GM12878 (cell line): ENCODE measurements around the gene LYPD5. TPM values are rescaled to one million over a fixed set of nuclear protein-coding genes. Genes with fewer than 3 reads are reported as not detected.

Experiments
- ATAC-seq: fragments of 200-7000 bp; cut with Tn5 transposase; 3 replicates; pipeline ENCODE4 v1.9.1; 2020; ENCODE audit warnings: mild to moderate bottlenecking, moderate library complexity
- BruUV-seq: library from RNA; stranded (reverse); fragments of 400-500 nt; replicated peaks from 2 replicates; lab custom pipeline; 2021; lab: Mats Ljungman, UMichigan
- CTCF ChIA-PET: fragments of 300-600 bp; sonication (Branson Sonifier 250); formaldehyde crosslinking; extraction: SDS; loops from one replicate; lab custom pipeline; 2021; ENCODE audit warnings: inconsistent platforms; lab: Yijun Ruan, JAX
- POLR2A ChIA-PET: fragments of 350-600 bp; formaldehyde crosslinking; extraction: SDS; loops from one replicate; lab custom pipeline; 2021; ENCODE audit warnings: inconsistent platforms; lab: Charles Lee
- RAD21 ChIA-PET: fragments of 300-600 bp; sonication (Branson Sonifier 250); formaldehyde crosslinking; loops from one replicate; lab custom pipeline; 2023; ENCODE audit warnings: antibody characterized with exemption; ENCODE audit not compliant: unreplicated experiment; lab: Charles Lee
- SMC1A ChIA-PET: fragments of 300-600 bp; sonication (Branson Sonifier 250); formaldehyde crosslinking; loops from one replicate; lab custom pipeline; 2023; ENCODE audit not compliant: unreplicated experiment, uncharacterized antibody; lab: Charles Lee
- DNase-seq: peaks from one replicate; pipeline ENCODE4 v3.0.0-alpha.2; 2011; ENCODE audit warnings: low read depth, low spot score
- FAIRE-seq: peaks from 3 replicates; lab custom pipeline; 2011; peaks lifted over from hg19 to GRCh38; lab: Jason Lieb, UNC
- H2AFZ ChIP-seq: 2 replicates; pipeline ENCODE4 v1.6.0; 2011; ENCODE audit warnings: low read depth, low read length, control low read depth; ENCODE audit not compliant: control insufficient read depth
- H3K27ac ChIP-seq: 2 replicates; pipeline ENCODE4 v1.5.1; 2011; ENCODE audit warnings: control low read depth; ENCODE audit not compliant: control insufficient read depth, insufficient read depth
- H3K27me3 ChIP-seq, 2 experiments: replicated peaks in 1 of 2; 2 replicates each; pipeline versions ENCODE4 v1.6.0 to v1.6.1; 2011; ENCODE audit warnings: low read length in 1 of 2; ENCODE audit not compliant: control insufficient read depth in 2 of 2, insufficient read depth in 2 of 2
- H3K36me3 ChIP-seq, 2 experiments: 2 replicates each; pipeline ENCODE4 v1.5.1; 2011; ENCODE audit warnings: low read length in 1 of 2; ENCODE audit not compliant: control insufficient read depth in 2 of 2, insufficient read depth in 2 of 2
- H3K4me1 ChIP-seq: 2 replicates; pipeline ENCODE4 v1.6.1; 2011; ENCODE audit warnings: mild to moderate bottlenecking, low read length, moderate library complexity, mixed read lengths; ENCODE audit not compliant: control insufficient read depth, insufficient read depth
- H3K4me2 ChIP-seq: 2 replicates; pipeline ENCODE4 v1.6.0; 2011; ENCODE audit warnings: control low read depth; ENCODE audit not compliant: control insufficient read depth, insufficient read depth
- H3K4me3 ChIP-seq: fragments of 200-600 bp; sonication (generic); 2 replicates; pipeline ENCODE4 v1.5.1; 2016
- H3K79me2 ChIP-seq: 2 replicates; pipeline ENCODE4 v1.6.0; 2011; ENCODE audit warnings: low read length; ENCODE audit not compliant: control insufficient read depth, insufficient read depth
- H3K9ac ChIP-seq: 2 replicates; pipeline ENCODE4 v1.8.0; 2011; ENCODE audit warnings: low read length, control low read depth, mixed read lengths; ENCODE audit not compliant: control insufficient read depth, insufficient read depth
- H3K9me3 ChIP-seq: replicated peaks from 3 replicates; pipeline ENCODE4 v1.5.1; 2011; ENCODE audit warnings: mild to moderate bottlenecking, low read length; ENCODE audit not compliant: control insufficient read depth, insufficient read depth
- H4K20me1 ChIP-seq: 2 replicates; pipeline ENCODE4 v1.6.0; 2011; ENCODE audit not compliant: control insufficient read depth, insufficient read depth
- BCLAF1 ChIP-seq: fragments of 450-650 bp; IDR thresholded peaks from 2 replicates; pipeline ENCODE4 v1.6.1; 2017; ENCODE audit warnings: antibody characterized with exemption, mild to moderate bottlenecking, moderate library complexity
- CBFB ChIP-seq: IDR thresholded peaks from 2 replicates; pipeline ENCODE4 v1.6.1; 2016; ENCODE audit warnings: antibody characterized with exemption, low read depth
- FOXK2 ChIP-seq: fragments of 450-650 bp; IDR thresholded peaks from 2 replicates; pipeline ENCODE4 v1.6.1; 2017; ENCODE audit warnings: mild to moderate bottlenecking, moderate library complexity
- IKZF2 ChIP-seq, 2 experiments: fragments of 450-650 bp; IDR thresholded peaks; 2 replicates each; pipeline ENCODE4 v1.6.1; 2017; ENCODE audit warnings: mild to moderate bottlenecking in 2 of 2, moderate library complexity in 2 of 2
- IRF4 ChIP-seq: IDR thresholded peaks from 2 replicates; pipeline ENCODE4 v1.6.1; 2011; ENCODE audit warnings: low read depth, low read length
- MTA3 ChIP-seq: IDR thresholded peaks from 2 replicates; pipeline ENCODE4 v1.6.1; 2012; ENCODE audit warnings: low read length, inconsistent platforms, borderline replicate concordance
- NFXL1 ChIP-seq: fragments of 450-650 bp; IDR thresholded peaks from 2 replicates; pipeline ENCODE4 v1.6.1; 2017; ENCODE audit warnings: antibody characterized with exemption, mild to moderate bottlenecking, borderline replicate concordance
- NFYB ChIP-seq: IDR thresholded peaks from 2 replicates; pipeline ENCODE4 v1.6.1; 2011; ENCODE audit warnings: low read depth, mild to moderate bottlenecking, low read length, improper control_type of control experiment, moderate library complexity; ENCODE audit not compliant: insufficient read depth
- POLR2A ChIP-seq: IDR thresholded peaks from 2 replicates; pipeline ENCODE4 v1.6.1; 2011; ENCODE audit warnings: low read depth, mild to moderate bottlenecking, low read length
- RCOR1 ChIP-seq: conservative IDR thresholded peaks from 2 replicates; pipeline ENCODE4 v1.6.1; 2012; ENCODE audit warnings: low read depth, low read length, improper control_type of control experiment
- SIX5 ChIP-seq: IDR thresholded peaks from 2 replicates; pipeline ENCODE4 v1.6.1; 2011; ENCODE audit warnings: mild to moderate bottlenecking, low read depth, low read length, moderate library complexity; ENCODE audit not compliant: severe bottlenecking
- SMARCA5 ChIP-seq: fragments of 450-650 bp; IDR thresholded peaks from 2 replicates; pipeline ENCODE4 v1.6.1; 2017; ENCODE audit warnings: mild to moderate bottlenecking
- ZBTB33 ChIP-seq: fragments of 450-650 bp; IDR thresholded peaks from 2 replicates; pipeline ENCODE4 v1.6.1; 2017; ENCODE audit warnings: mild to moderate bottlenecking
- ZNF622 ChIP-seq: fragments of 450-650 bp; IDR thresholded peaks from 2 replicates; pipeline ENCODE4 v1.6.1; 2017; ENCODE audit warnings: mild to moderate bottlenecking, inconsistent platforms
- WGBS: methylation state at CpG from one replicate; pipeline ENCODE4 v1.1.6; 2016; ENCODE audit warnings: low lambda C conversion rate; ENCODE audit not compliant: insufficient replicate concordance, insufficient coverage; ENCODE audit errors: missing lambda C conversion rate; 5-methylcytosine and 5-hydroxymethylcytosine counted together
- in situ Hi-C: fragments of 300-500 bp; cut with MboI; formaldehyde crosslinking; loops from 9 replicates; pipeline ENCODE4 v1.14.3; 2018; ENCODE audit warnings: mixed read lengths
- intact Hi-C: fragments of 100-400 bp; cut with micrococcal nuclease; formaldehyde crosslinking; loops from one replicate; pipeline ENCODE4 v1.14.2; 2022; ENCODE audit not compliant: unreplicated experiment
- polyA plus RNA-seq, 11 experiments: library from polyadenylated mRNA; depleted of rRNA in 4 of 11; unstranded in 6 of 11; stranded (reverse) in 5 of 11; fragments of >200 nt; fragmentation: Nextera tagmentation in 4 of 11; fragmentation: Illumina TruSeq in 1 of 11; extraction: Ambion mirVana in 4 of 11; extraction: Trizol in 1 of 11; gene quantifications; 1 replicate in 1 of 11; 2 replicates in 10 of 11; pipeline versions ENCODE4 v1.2.1 to v1.2.3, GENCODE V29; 2011 to 2016; ENCODE audit warnings: inconsistent platforms in 2 of 11, missing spikeins in 2 of 11, low read depth in 1 of 11
- total RNA-seq, 4 experiments: library from RNA; depleted of rRNA in 3 of 4; stranded (reverse); fragments of >200 nt in 3 of 4; fragmentation: Illumina TruSeq in 1 of 4; extraction: Trizol in 1 of 4; gene quantifications; 2 replicates each; pipeline versions ENCODE4 v1.2.1 to v1.2.3, GENCODE V29; 2013 to 2021
- TF ChIP-seq, protein P1 (sequence below): IDR thresholded peaks from 2 replicates; pipeline ENCODE4 v1.6.1; 2011; ENCODE audit warnings: mild to moderate bottlenecking, low read depth, low read length, moderate library complexity; ENCODE audit not compliant: insufficient replicate concordance
- TF ChIP-seq, protein P2 (sequence below): fragments of 450-650 bp; IDR thresholded peaks from 2 replicates; pipeline ENCODE4 v1.6.1; 2016; ENCODE audit warnings: mild to moderate bottlenecking

LYPD5 gene
- total and polyA plus RNA-seq, 10 of the 15 experiments (the other 5 are each of a cell fraction or from before 2014, with no cell fraction given) = 0.04 to 2.2 (median 0.69) TPM; not detected in 1

GRCh38 chr19:43754503-43755255, 47.6 kb downstream of the LYPD5 start, which contains the start of gene SMG9 (continued):
- TF ChIP-seq ZBTB33 = no peak
- no peak for TF ChIP-seq SMARCA5
- TF ChIP-seq IRF4 = no peak
- TF ChIP-seq, protein P1, sequence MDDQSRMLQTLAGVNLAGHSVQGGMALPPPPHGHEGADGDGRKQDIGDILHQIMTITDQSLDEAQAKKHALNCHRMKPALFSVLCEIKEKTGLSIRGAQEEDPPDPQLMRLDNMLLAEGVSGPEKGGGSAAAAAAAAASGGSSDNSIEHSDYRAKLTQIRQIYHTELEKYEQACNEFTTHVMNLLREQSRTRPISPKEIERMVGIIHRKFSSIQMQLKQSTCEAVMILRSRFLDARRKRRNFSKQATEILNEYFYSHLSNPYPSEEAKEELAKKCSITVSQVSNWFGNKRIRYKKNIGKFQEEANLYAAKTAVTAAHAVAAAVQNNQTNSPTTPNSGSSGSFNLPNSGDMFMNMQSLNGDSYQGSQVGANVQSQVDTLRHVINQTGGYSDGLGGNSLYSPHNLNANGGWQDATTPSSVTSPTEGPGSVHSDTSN = no peak
- no peak; the same call in 1 of the 2 replicates for TF ChIP-seq RCOR1
- TF ChIP-seq, all 136 proteins: peak for 47

GRCh38 chr19:43754253-43754502, 48.1 kb downstream of the LYPD5 start:
- H3K27me3 ChIP-seq = no peaks in the 10 kb centered on the region
- peak overlapping the region; percentile 98 for H3K27ac ChIP-seq
- RAD21 ChIA-PET = interaction anchor here (0.6 to 8.2 kb wide), 8 partner anchors 9 to 1264 kb away, joined by 4 to 167 read pairs (median 10); partner anchors contain the start of genes KCNN4 and PLAUR
- H4K20me1 ChIP-seq = no peaks in the 10 kb centered on the region
- intact Hi-C loops (loop anchor here (1.0 kb wide), 2 partner anchors 11 to 23 kb away; no protein-coding TSS in a partner anchor), in situ Hi-C loops (loop anchor here (25.0 kb wide), 2 partner anchors 1708 to 1817 kb away; partner anchors contain the start of genes ERFL and FOSB)
- H3K9me3 ChIP-seq = no peaks in the 10 kb centered on the region
- DNase-seq (no peak), ATAC-seq (no peak), FAIRE-seq (no peak)
- no TSS peak for BruUV-seq
- H3K4me3 ChIP-seq = peak overlapping the region; percentile 84
- H2AFZ ChIP-seq = no peak overlapping the region; the same call in 1 of the 2 replicates
- peaks cover 46% of the 10 kb centered on the region for H3K4me1 ChIP-seq
- peak overlapping the region; percentile 98 for H3K9ac ChIP-seq
- H3K79me2 ChIP-seq = peaks cover 41% of the 10 kb centered on the region
- peak overlapping the region; percentile 56 for H3K4me2 ChIP-seq
- POLR2A ChIA-PET = interaction anchor here (0.6 to 18.9 kb wide), 5 partner anchors 9 to 86 kb away, joined by 3 to 389 read pairs (median 7); partner anchors contain the start of gene KCNN4
- SMC1A ChIA-PET = interaction anchor here (0.6 to 20.1 kb wide), 5 partner anchors 9 to 125 kb away, joined by 3 to 325 read pairs (median 12); partner anchors contain the start of gene KCNN4
- CTCF ChIA-PET = interaction anchor here (0.6 to 20.8 kb wide), 6 partner anchors 9 to 159 kb away, joined by 3 to 324 read pairs (median 11); partner anchors contain the start of gene KCNN4
- 0% methylated on average over 11 of the region's 11 CpGs for WGBS
- peaks cover 1 to 5% of the 10 kb centered on the region in 2 experiments; a peak in 2 of 4 replicates for H3K36me3 ChIP-seq
- TF ChIP-seq NFXL1 (no peak), IKZF2 (IDR thresholded peaks at IDR 0.05) (0 out of 4 replicates have a peak, but pooled peaks of 1 of the 2 experiments have one; percentile 56), FOXK2 (no peak), CBFB (no peak), MTA3 (no peak), SIX5 (no peak), ZNF622 (no peak), POLR2A (no peak), NFYB (no peak), BCLAF1 (no peak)
- TF ChIP-seq, protein P2, sequence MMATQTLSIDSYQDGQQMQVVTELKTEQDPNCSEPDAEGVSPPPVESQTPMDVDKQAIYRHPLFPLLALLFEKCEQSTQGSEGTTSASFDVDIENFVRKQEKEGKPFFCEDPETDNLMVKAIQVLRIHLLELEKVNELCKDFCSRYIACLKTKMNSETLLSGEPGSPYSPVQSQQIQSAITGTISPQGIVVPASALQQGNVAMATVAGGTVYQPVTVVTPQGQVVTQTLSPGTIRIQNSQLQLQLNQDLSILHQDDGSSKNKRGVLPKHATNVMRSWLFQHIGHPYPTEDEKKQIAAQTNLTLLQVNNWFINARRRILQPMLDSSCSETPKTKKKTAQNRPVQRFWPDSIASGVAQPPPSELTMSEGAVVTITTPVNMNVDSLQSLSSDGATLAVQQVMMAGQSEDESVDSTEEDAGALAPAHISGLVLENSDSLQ = peak; percentile 86
